Stimulated activated CD8-positive, alpha-beta memory T cell treated with anti-CD3 and anti-CD28 coated beads, Interleukin-15, amount 100 ng/mL, for 1 hour (primary cell): ENCODE measurements around the gene TNK1.

ENCODE experiments used
- DNase-seq: peaks from one replicate; pipeline ENCODE4 v3.0.0-alpha.2; 2020; ENCODE audit warnings: low read depth

The TNK1 gene

DNA sequence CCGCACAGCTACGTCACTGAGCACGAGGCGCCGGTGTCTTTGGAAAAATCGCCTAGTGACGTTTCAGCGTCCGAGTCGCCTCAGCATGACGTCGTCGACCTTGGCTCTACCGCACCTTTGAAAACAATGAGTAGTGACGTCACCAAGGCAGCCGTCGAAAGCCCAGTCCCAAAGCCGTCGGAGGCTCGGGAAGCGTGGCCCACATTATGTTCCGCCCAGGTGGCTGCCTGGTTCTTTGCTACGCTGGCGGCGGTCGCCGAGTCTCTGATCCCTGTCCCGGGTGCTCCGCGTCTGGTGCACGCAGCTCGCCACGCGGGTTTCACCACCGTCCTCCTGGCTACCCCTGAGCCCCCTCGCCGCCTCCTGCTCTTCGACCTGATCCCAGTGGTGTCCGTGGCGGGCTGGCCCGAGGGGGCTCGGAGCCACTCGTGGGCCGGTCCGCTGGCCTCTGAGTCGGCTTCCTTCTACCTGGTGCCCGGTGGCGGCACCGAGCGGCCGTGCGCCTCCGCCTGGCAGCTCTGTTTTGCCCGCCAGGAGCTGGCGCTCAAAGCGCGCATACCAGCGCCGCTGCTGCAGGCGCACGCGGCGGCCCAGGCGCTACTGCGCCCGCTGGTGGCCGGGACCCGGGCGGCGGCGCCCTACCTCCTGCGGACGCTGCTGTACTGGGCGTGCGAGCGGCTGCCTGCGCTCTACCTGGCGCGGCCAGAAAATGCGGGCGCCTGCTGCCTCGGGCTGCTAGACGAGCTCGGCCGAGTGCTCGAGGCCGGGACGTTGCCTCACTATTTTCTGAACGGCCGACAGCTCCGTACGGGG is 55.9 kb downstream of the TNK1 start:
- DNase-seq = peak; percentile 54

DNA sequence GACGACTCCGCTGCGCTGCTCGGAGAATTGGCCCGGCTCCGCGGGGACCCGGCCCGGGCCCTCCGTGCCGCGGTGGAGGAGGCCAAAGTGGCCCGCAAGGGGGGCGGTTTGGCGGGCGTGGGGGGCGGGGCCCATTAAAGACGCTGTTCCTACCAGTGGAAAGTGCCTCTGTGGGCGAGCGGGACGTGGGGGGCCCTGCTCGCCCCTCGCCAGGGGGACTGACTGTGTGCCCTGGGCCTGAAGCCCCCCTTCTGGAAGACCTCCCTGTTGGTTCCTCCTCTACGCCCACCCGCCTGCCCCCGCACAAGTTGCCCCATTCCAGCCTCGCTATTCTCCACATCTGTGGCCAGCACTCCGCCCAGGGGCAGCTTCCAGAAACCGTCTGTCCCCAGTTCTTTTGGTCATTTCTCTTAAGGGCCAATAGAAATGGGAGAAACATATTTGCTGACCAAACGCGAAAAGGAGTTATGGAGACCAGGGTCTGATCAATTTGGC is 56.5 kb downstream of the TNK1 start:
- no peak for DNase-seq

DNA sequence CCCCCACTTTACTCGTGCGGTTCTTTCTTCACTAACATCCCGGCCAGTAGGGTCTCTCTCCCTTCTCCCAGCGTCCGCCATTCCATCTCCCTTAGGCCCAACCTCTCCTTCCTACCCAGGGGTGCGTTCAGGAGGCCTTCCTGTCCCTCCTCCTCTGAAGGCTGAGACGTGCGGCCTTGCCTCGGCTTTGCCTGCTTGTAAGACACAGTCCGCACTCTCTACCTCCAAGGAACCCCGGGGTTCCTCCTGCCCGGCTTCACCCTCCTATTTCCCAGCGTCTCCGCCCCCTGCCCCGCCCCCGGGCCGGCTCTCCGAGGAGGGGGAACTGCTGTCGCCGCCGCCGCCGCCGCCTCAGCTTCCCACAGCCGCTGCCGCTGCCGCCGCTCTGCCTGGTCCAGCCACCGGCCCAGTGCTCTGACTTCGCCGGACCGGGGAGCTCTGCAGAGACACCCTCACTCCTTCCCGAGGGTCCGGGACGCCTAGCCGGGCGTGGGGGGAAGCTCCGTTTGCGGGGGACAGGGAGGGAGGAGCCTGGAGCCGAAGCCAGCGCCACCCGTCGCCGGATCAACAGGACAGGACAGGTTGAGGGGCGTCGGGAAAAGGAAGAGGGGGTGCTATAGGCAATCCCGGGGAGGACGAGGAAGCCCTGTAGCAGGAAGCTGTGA is 57.2 kb downstream of the TNK1 start:
- no peak for DNase-seq

GRCh38 chr17:7438656-7439460 is 58.0 kb downstream of the TNK1 start:
- no peak for DNase-seq
